GM18498 (cell line): Measurements from ENCODE around the gene CMTM7.

ENCODE experiments used
- ATAC-seq: cut with Tn5 transposase; IDR thresholded peaks from one replicate; pipeline ENCODE4 v1.9.1; 2021; ENCODE audit warnings: mild to moderate bottlenecking, moderate library complexity; ENCODE audit not compliant: unreplicated experiment

CMTM7 gene

GRCh38 chr3:32484436-32484835 is 92.8 kb downstream of the CMTM7 start:
- no peak for ATAC-seq

GRCh38 chr3:32487781-32488473 is 96.3 kb downstream of the CMTM7 start:
- ATAC-seq: no peak

- no peak for ATAC-seq
Observed at GRCh38 chr3:32488474-32489008, 96.9 kb downstream of the CMTM7 start.

GRCh38 chr3:32492684-32493436 is 101.2 kb downstream of the CMTM7 start:
- no peak for ATAC-seq

GRCh38 chr3:32493437-32494414 is 102.1 kb downstream of the CMTM7 start:
- peak; percentile 66 for ATAC-seq

GRCh38 chr3:32495085-32495484 is 103.4 kb downstream of the CMTM7 start:
- ATAC-seq: no peak

GRCh38 chr3:32495609-32496008 is 104.0 kb downstream of the CMTM7 start:
- ATAC-seq: no peak

- no peak for ATAC-seq
Observed at GRCh38 chr3:32498252-32498651, 106.6 kb downstream of the CMTM7 start.

- ATAC-seq: no peak
Observed at GRCh38 chr3:32498992-32499391, 107.3 kb downstream of the CMTM7 start.

- ATAC-seq: no peak
Observed at GRCh38 chr3:32499585-32499984, 107.9 kb downstream of the CMTM7 start.

- no peak for ATAC-seq
Observed at GRCh38 chr3:32500231-32500630, 108.6 kb downstream of the CMTM7 start.

- no peak for ATAC-seq
Observed at GRCh38 chr3:32500880-32501782, 109.5 kb downstream of the CMTM7 start.

- ATAC-seq: peak; percentile 5
Observed at GRCh38 chr3:32501783-32502117, 110.1 kb downstream of the CMTM7 start.

GRCh38 chr3:32502118-32502945 is 110.7 kb downstream of the CMTM7 start, which contains the start of gene CMTM6:
Gene CMTM6, minus strand, starts transcription at chr3:32502852. Its CDS starts 107 bp downstream, at chr3:32502745.
- peak; percentile 82 for ATAC-seq

- peak; percentile 1 for ATAC-seq
Observed at GRCh38 chr3:32502946-32503286, 111.3 kb downstream of the CMTM7 start.
